Measurements from ENCODE around the gene SOAT2.
A peak's percentile ranks its signal among the peaks of the same experiment; 100 is the strongest.

SOAT2 gene

GRCh38 chr12:53100466-53101151 lies 2.7 kb upstream of the SOAT2 start:
- Histone ChIP-seq H3K14ac (ENCODE audit: low read length in 2 of 2) (no peak overlapping the region), H2BK5ac (ENCODE audit: low read depth, low read length, poor library complexity, severe bottlenecking) (no peak overlapping the region), H2AFZ (ENCODE audit: low read depth, low read length) (no peak overlapping the region), H3K4me3 (ENCODE audit: insufficient read depth in 1 of 2, low read depth in 1 of 2, low read length in 2 of 2) (no peak overlapping the region), H3K79me1 (replicated peaks; ENCODE audit: low read length, poor library complexity, severe bottlenecking) (no peaks in the 10 kb centered on the region), H3K23ac (ENCODE audit: low read length in 2 of 2) (no peak overlapping the region), H3K9ac (ENCODE audit: low read length) (peak overlapping the region; percentile 51), H4K8ac (ENCODE audit: low read length) (no peak overlapping the region), H3K9me3 (ENCODE audit: control insufficient read depth, low read length) (no peaks in the 10 kb centered on the region), H3K36me3 (ENCODE audit: control insufficient read depth in 1 of 2, insufficient read depth in 2 of 2, low read depth in 1 of 2, low read length in 2 of 2) (peaks cover 0 to 33% of the 10 kb centered on the region in 2 experiments), H3K27ac (ENCODE audit: low read length, poor library complexity, severe bottlenecking) (no peak overlapping the region), H4K91ac (ENCODE audit: low read length) (no peak overlapping the region), H3K18ac (ENCODE audit: low read depth in 1 of 2, low read length in 2 of 2) (no peak overlapping the region), H3K4me2 (ENCODE audit: low read length, poor library complexity, severe bottlenecking) (no peak overlapping the region), H2BK12ac (ENCODE audit: low read length in 2 of 2) (no peak overlapping the region), H2BK15ac (ENCODE audit: low read depth, poor library complexity, severe bottlenecking) (peak overlapping the region; percentile 73), H2BK120ac (ENCODE audit: low read depth, low read length) (no peak overlapping the region), H3K27me3 (ENCODE audit: control insufficient read depth in 1 of 2, insufficient read depth in 1 of 2, low read length in 2 of 2) (peaks cover 0 to 9% of the 10 kb centered on the region in 2 experiments), H3K4me1 (ENCODE audit: control insufficient read depth, insufficient read depth, low read depth, low read length) (peaks cover 29% of the 10 kb centered on the region), H3K4ac (ENCODE audit: low read depth in 1 of 2, low read length in 2 of 2) (no peak overlapping the region), H2AK5ac (ENCODE audit: low read length, severe bottlenecking) (no peak overlapping the region)
- DNase-seq, result no peak
- WGBS, result 89% methylated on average over 13 of the region's 13 CpGs

DNA sequence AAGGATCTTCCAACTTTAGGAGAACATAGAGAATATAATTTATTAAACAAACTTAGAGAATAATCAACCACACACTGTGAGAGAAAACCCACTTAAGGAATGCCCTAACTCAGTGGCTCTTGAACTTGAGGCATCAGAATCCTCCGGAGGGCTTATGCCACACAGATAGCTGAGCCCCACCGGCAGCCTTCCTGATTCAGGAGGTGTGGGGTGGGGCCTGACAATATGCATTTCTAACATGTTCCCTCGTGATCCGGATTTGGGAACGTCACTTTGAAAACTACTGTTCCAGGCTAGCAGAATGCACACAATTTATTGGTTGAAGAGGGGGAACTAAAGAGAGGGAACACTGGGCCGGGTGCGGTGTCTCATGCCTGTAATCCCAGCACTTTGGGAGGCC lies 2.0 kb upstream of the SOAT2 start:
- no peaks in the 10 kb centered on the region for H3K9me3 ChIP-seq (ENCODE audit: control insufficient read depth, low read length)
- H2BK120ac ChIP-seq (ENCODE audit: low read depth, low read length), result no peak overlapping the region
- H3K4me1 ChIP-seq (ENCODE audit: control insufficient read depth, insufficient read depth, low read depth, low read length), result peaks cover 29% of the 10 kb centered on the region
- WGBS, result 88% methylated on average over 7 of the region's 7 CpGs
- H3K27me3 ChIP-seq (ENCODE audit: control insufficient read depth in 1 of 2, insufficient read depth in 1 of 2, low read length in 2 of 2), result peaks cover 0 to 3% of the 10 kb centered on the region in 2 experiments
- H3K18ac ChIP-seq (ENCODE audit: low read depth in 1 of 2, low read length in 2 of 2), result no peak overlapping the region
- no peak overlapping the region for H3K4ac ChIP-seq (ENCODE audit: low read depth in 1 of 2, low read length in 2 of 2)
- H3K14ac ChIP-seq (ENCODE audit: low read length in 2 of 2), result no peak overlapping the region
- no peak overlapping the region for H3K27ac ChIP-seq (ENCODE audit: low read length, poor library complexity, severe bottlenecking)
- no peak overlapping the region for H4K91ac ChIP-seq (ENCODE audit: low read length)
- H2BK5ac ChIP-seq (ENCODE audit: low read depth, low read length, poor library complexity, severe bottlenecking), result no peak overlapping the region
- H2BK15ac ChIP-seq (ENCODE audit: low read depth, poor library complexity, severe bottlenecking), result no peak overlapping the region
- H3K23ac ChIP-seq (ENCODE audit: low read length in 2 of 2), result no peak overlapping the region
- no peak overlapping the region for H3K4me3 ChIP-seq (ENCODE audit: insufficient read depth in 1 of 2, low read depth in 1 of 2, low read length in 2 of 2)
- no peak overlapping the region for H3K9ac ChIP-seq (ENCODE audit: low read length)
- no peaks in the 10 kb centered on the region for H3K79me1 ChIP-seq (replicated peaks; ENCODE audit: low read length, poor library complexity, severe bottlenecking)
- no peak overlapping the region for H2AK5ac ChIP-seq (ENCODE audit: low read length, severe bottlenecking)
- peaks cover 0 to 33% of the 10 kb centered on the region in 2 experiments for H3K36me3 ChIP-seq (ENCODE audit: control insufficient read depth in 1 of 2, insufficient read depth in 2 of 2, low read depth in 1 of 2, low read length in 2 of 2)
- no peak overlapping the region for H2AFZ ChIP-seq (ENCODE audit: low read depth, low read length)
- H2BK12ac ChIP-seq (ENCODE audit: low read length in 2 of 2), result no peak overlapping the region
- H4K8ac ChIP-seq (ENCODE audit: low read length), result no peak overlapping the region
- no peak for DNase-seq
- no peak overlapping the region for H3K4me2 ChIP-seq (ENCODE audit: low read length, poor library complexity, severe bottlenecking)

DNA sequence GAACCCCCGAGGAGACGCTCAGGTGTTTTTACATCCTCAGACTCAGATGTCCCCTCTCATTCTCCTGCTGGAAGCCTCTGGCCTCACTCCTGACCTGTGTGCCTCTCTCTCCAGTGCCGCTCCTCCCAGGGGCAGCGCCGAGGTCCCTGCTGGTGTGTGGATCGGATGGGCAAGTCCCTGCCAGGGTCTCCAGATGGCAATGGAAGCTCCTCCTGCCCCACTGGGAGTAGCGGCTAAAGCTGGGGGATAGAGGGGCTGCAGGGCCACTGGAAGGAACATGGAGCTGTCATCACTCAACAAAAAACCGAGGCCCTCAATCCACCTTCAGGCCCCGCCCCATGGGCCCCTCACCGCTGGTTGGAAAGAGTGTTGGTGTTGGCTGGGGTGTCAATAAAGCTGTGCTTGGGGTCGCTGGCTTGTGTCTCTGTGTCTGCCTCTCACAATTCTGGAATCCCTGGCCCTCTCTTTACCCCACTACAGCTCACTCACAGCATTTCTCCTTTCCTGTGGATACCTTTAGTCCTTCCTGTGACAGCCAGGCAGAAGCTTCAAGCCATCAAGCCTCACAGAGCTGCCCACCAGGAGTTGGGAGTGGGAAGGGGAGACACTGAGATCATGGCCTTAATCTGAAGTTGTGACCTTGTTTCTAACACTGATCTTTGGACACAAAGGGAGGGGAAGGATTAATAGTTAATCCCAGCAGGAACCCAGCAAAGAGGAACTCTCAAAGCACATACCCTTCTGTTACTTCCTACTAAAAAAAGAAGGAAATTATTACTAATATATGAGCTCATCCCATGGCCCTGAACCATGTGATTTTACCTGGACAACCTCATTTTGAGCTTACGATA lies 1.1 kb upstream of the SOAT2 start:
- Histone ChIP-seq H3K14ac (ENCODE audit: low read length in 2 of 2) (no peak overlapping the region), H3K27me3 (ENCODE audit: control insufficient read depth in 1 of 2, insufficient read depth in 1 of 2, low read length in 2 of 2) (no peaks in the 10 kb centered on the region), H3K27ac (ENCODE audit: low read length, poor library complexity, severe bottlenecking) (no peak overlapping the region), H2BK5ac (ENCODE audit: low read depth, low read length, poor library complexity, severe bottlenecking) (no peak overlapping the region), H3K9me3 (ENCODE audit: control insufficient read depth, low read length) (no peaks in the 10 kb centered on the region), H4K91ac (ENCODE audit: low read length) (no peak overlapping the region), H3K18ac (ENCODE audit: low read depth in 1 of 2, low read length in 2 of 2) (no peak overlapping the region), H2BK120ac (ENCODE audit: low read depth, low read length) (no peak overlapping the region), H3K4me1 (ENCODE audit: control insufficient read depth, insufficient read depth, low read depth, low read length) (peaks cover 24% of the 10 kb centered on the region), H3K23ac (ENCODE audit: low read length in 2 of 2) (no peak overlapping the region), H4K8ac (ENCODE audit: low read length) (no peak overlapping the region), H3K4ac (ENCODE audit: low read depth in 1 of 2, low read length in 2 of 2) (no peak overlapping the region), H3K79me1 (replicated peaks; ENCODE audit: low read length, poor library complexity, severe bottlenecking) (no peaks in the 10 kb centered on the region), H2AK5ac (ENCODE audit: low read length, severe bottlenecking) (no peak overlapping the region), H2BK12ac (ENCODE audit: low read length in 2 of 2) (no peak overlapping the region), H2BK15ac (ENCODE audit: low read depth, poor library complexity, severe bottlenecking) (no peak overlapping the region), H3K4me3 (ENCODE audit: insufficient read depth in 1 of 2, low read depth in 1 of 2, low read length in 2 of 2) (no peak overlapping the region), H3K36me3 (ENCODE audit: control insufficient read depth in 1 of 2, insufficient read depth in 2 of 2, low read depth in 1 of 2, low read length in 2 of 2) (peaks cover 0 to 33% of the 10 kb centered on the region in 2 experiments), H2AFZ (ENCODE audit: low read depth, low read length) (no peak overlapping the region), H3K4me2 (ENCODE audit: low read length, poor library complexity, severe bottlenecking) (no peak overlapping the region), H3K9ac (ENCODE audit: low read length) (no peak overlapping the region)
- 94% methylated on average over 9 of the region's 12 CpGs for WGBS
- no peak for DNase-seq

- Histone ChIP-seq H3K9ac (ENCODE audit: low read length) (no peak overlapping the region), H2BK5ac (ENCODE audit: low read depth, low read length, poor library complexity, severe bottlenecking) (no peak overlapping the region), H2AK5ac (ENCODE audit: low read length, severe bottlenecking) (no peak overlapping the region), H2AFZ (ENCODE audit: low read depth, low read length) (no peak overlapping the region), H2BK15ac (ENCODE audit: low read depth, poor library complexity, severe bottlenecking) (no peak overlapping the region), H3K23ac (ENCODE audit: low read length in 2 of 2) (no peak overlapping the region), H4K8ac (ENCODE audit: low read length) (no peak overlapping the region), H3K4me1 (ENCODE audit: control insufficient read depth, insufficient read depth, low read depth, low read length) (peaks cover 8% of the 10 kb centered on the region), H3K27me3 (ENCODE audit: control insufficient read depth in 1 of 2, insufficient read depth in 1 of 2, low read length in 2 of 2) (no peaks in the 10 kb centered on the region), H2BK12ac (ENCODE audit: low read length in 2 of 2) (no peak overlapping the region), H3K36me3 (ENCODE audit: control insufficient read depth in 1 of 2, insufficient read depth in 2 of 2, low read depth in 1 of 2, low read length in 2 of 2) (peaks cover 0 to 33% of the 10 kb centered on the region in 2 experiments), H3K4ac (ENCODE audit: low read depth in 1 of 2, low read length in 2 of 2) (peak overlapping the region in 1 of 2 experiments; percentile 64), H3K4me2 (ENCODE audit: low read length, poor library complexity, severe bottlenecking) (no peak overlapping the region), H4K91ac (ENCODE audit: low read length) (peak overlapping the region; percentile 10), H3K27ac (ENCODE audit: low read length, poor library complexity, severe bottlenecking) (no peak overlapping the region), H3K9me3 (ENCODE audit: control insufficient read depth, low read length) (no peaks in the 10 kb centered on the region), H3K79me1 (replicated peaks; ENCODE audit: low read length, poor library complexity, severe bottlenecking) (no peaks in the 10 kb centered on the region), H2BK120ac (ENCODE audit: low read depth, low read length) (no peak overlapping the region), H3K14ac (ENCODE audit: low read length in 2 of 2) (peak overlapping the region in 1 of 2 experiments; percentile 26), H3K18ac (ENCODE audit: low read depth in 1 of 2, low read length in 2 of 2) (no peak overlapping the region), H3K4me3 (ENCODE audit: insufficient read depth in 1 of 2, low read depth in 1 of 2, low read length in 2 of 2) (no peak overlapping the region)
- WGBS, result 18% methylated on average over 3 of the region's 3 CpGs
- peak; percentile 9 for DNase-seq
These were observed 597 bp downstream of the SOAT2 start for GRCh38 chr12:53103860-53104305.
